ENCODE measurements around the gene PDSS1.

The PDSS1 gene

GRCh38 chr10:26706936-26707335 is 9.4 kb downstream of the PDSS1 start:
- Histone ChIP-seq H3K4me3 (no peak overlapping the region), H3K36me3 (peaks cover 51 to 81% (median 76%) of the 10 kb centered on the region in 11 experiments), H3K9me3 (replicated peaks in 1 of 11) (0 out of 22 replicates have a peak, but pooled peaks cover 0 to 5% (median 0%) of the 10 kb centered on the region in 11 experiments), H4K20me1 (peaks cover 0 to 79% (median 75%) of the 10 kb centered on the region in 11 experiments; a peak in 19 of 22 replicates), H3K4me2 (no peak overlapping the region), H3K4me1 (peaks cover 0 to 25% (median 10%) of the 10 kb centered on the region in 10 experiments; a peak in 11 of 20 replicates), H3K9ac (no peak overlapping the region), H3K27ac (0 out of 22 replicates have a peak overlapping the region, but pooled peaks of 1 of the 11 experiments have one; percentile 5), H3K27me3 (no peaks in the 10 kb centered on the region)
- TF ChIP-seq Cebpa-rat (IDR thresholded peaks at IDR 0.05), result no peak

GRCh38 chr10:26711324-26711723 is 13.8 kb downstream of the PDSS1 start:
- peaks cover 67 to 72% (median 69%) of the 10 kb centered on the region in 11 experiments for H3K36me3 ChIP-seq
- 0 out of 22 replicates have a peak, but pooled peaks cover 0 to under 1% (median 0%) of the 10 kb centered on the region in 11 experiments for H3K9me3 ChIP-seq (replicated peaks in 1 of 11)
- no peak overlapping the region for H3K4me3 ChIP-seq
- H3K27ac ChIP-seq, result no peak overlapping the region
- peaks cover 0 to 10% (median 2%) of the 10 kb centered on the region in 10 experiments; a peak in 11 of 20 replicates for H3K4me1 ChIP-seq
- H3K4me2 ChIP-seq, result no peak overlapping the region
- no peak for TF ChIP-seq Cebpa-rat (IDR thresholded peaks at IDR 0.05)
- H3K9ac ChIP-seq, result no peak overlapping the region
- peaks cover 0 to 69% (median 64%) of the 10 kb centered on the region in 11 experiments; a peak in 19 of 22 replicates for H4K20me1 ChIP-seq
- no peaks in the 10 kb centered on the region for H3K27me3 ChIP-seq

- Histone ChIP-seq H3K4me1 (no peaks in the 10 kb centered on the region), H4K20me1 (peaks cover 0 to 69% (median 61%) of the 10 kb centered on the region in 11 experiments; a peak in 17 of 22 replicates), H3K27me3 (no peaks in the 10 kb centered on the region), H3K9ac (no peak overlapping the region), H3K4me3 (no peak overlapping the region), H3K36me3 (peaks cover 66 to 72% (median 69%) of the 10 kb centered on the region in 11 experiments), H3K4me2 (no peak overlapping the region), H3K9me3 (replicated peaks in 1 of 11) (no peaks in the 10 kb centered on the region), H3K27ac (no peak overlapping the region)
- no peak for TF ChIP-seq Cebpa-rat (IDR thresholded peaks at IDR 0.05)
Measured at GRCh38 chr10:26714415-26715136, 17.1 kb downstream of the PDSS1 start.

GRCh38 chr10:26715137-26715487 is 17.6 kb downstream of the PDSS1 start:
- no peak overlapping the region for H3K27ac ChIP-seq
- no peaks in the 10 kb centered on the region for H3K4me1 ChIP-seq
- no peak overlapping the region for H3K4me2 ChIP-seq
- H3K27me3 ChIP-seq, result no peaks in the 10 kb centered on the region
- no peak overlapping the region for H3K4me3 ChIP-seq
- H3K9ac ChIP-seq, result no peak overlapping the region
- TF ChIP-seq Cebpa-rat (IDR thresholded peaks at IDR 0.05), result no peak
- H4K20me1 ChIP-seq, result peaks cover 0 to 72% (median 64%) of the 10 kb centered on the region in 11 experiments; a peak in 17 of 22 replicates
- peaks cover 69 to 73% (median 71%) of the 10 kb centered on the region in 11 experiments for H3K36me3 ChIP-seq
- no peaks in the 10 kb centered on the region for H3K9me3 ChIP-seq (replicated peaks in 1 of 11)

GRCh38 chr10:26717476-26717875 is 20.0 kb downstream of the PDSS1 start:
- H3K36me3 ChIP-seq, result peaks cover 89 to 96% (median 94%) of the 10 kb centered on the region in 11 experiments
- no peak for TF ChIP-seq Cebpa-rat (IDR thresholded peaks at IDR 0.05)

GRCh38 chr10:26721561-26721960 is 24.1 kb downstream of the PDSS1 start:
- no peak overlapping the region for H3K4me2 ChIP-seq
- H3K9me3 ChIP-seq (replicated peaks in 1 of 11), result no peaks in the 10 kb centered on the region
- H3K36me3 ChIP-seq, result peaks cover 86 to 100% (median 99%) of the 10 kb centered on the region in 11 experiments
- no peak overlapping the region for H3K27ac ChIP-seq
- H3K27me3 ChIP-seq, result no peaks in the 10 kb centered on the region
- H3K9ac ChIP-seq, result no peak overlapping the region
- peaks cover 0 to 96% (median 77%) of the 10 kb centered on the region in 11 experiments; a peak in 17 of 22 replicates for H4K20me1 ChIP-seq
- peaks cover 0 to 4% (median 0%) of the 10 kb centered on the region in 10 experiments; a peak in 3 of 20 replicates for H3K4me1 ChIP-seq
- no peak overlapping the region for H3K4me3 ChIP-seq
- TF ChIP-seq Cebpa-rat (IDR thresholded peaks at IDR 0.05), result no peak

More at GRCh38 chr10:26717476-26717875, 20.0 kb downstream of the PDSS1 start:
- H3K4me1 ChIP-seq, result no peaks in the 10 kb centered on the region
- no peak overlapping the region for H3K4me2 ChIP-seq
- peaks cover 0 to 93% (median 79%) of the 10 kb centered on the region in 11 experiments; a peak in 17 of 22 replicates for H4K20me1 ChIP-seq
- H3K9me3 ChIP-seq (replicated peaks in 1 of 11), result no peaks in the 10 kb centered on the region
- no peaks in the 10 kb centered on the region for H3K27me3 ChIP-seq
- no peak overlapping the region for H3K4me3 ChIP-seq
- no peak overlapping the region for H3K9ac ChIP-seq
- H3K27ac ChIP-seq, result no peak overlapping the region

- no peak for TF ChIP-seq Cebpa-rat (IDR thresholded peaks at IDR 0.05)
- Histone ChIP-seq H3K36me3 (peaks cover 76 to 100% (median 99%) of the 10 kb centered on the region in 11 experiments), H4K20me1 (peaks cover 0 to 94% (median 76%) of the 10 kb centered on the region in 11 experiments; a peak in 17 of 22 replicates), H3K27ac (no peak overlapping the region; a peak in 1 of 22 replicates), H3K27me3 (no peaks in the 10 kb centered on the region), H3K4me1 (peaks cover 0 to 13% (median 0%) of the 10 kb centered on the region in 10 experiments; a peak in 4 of 20 replicates), H3K4me2 (no peak overlapping the region), H3K4me3 (no peak overlapping the region), H3K9me3 (replicated peaks in 1 of 11) (no peaks in the 10 kb centered on the region), H3K9ac (peak overlapping the region in 1 of 11 experiments; percentile 20; a peak in 1 of 22 replicates)
Measured at GRCh38 chr10:26723016-26723415, 25.5 kb downstream of the PDSS1 start.

GRCh38 chr10:26725837-26726727 is 28.6 kb downstream of the PDSS1 start:
- H3K27ac ChIP-seq, result peak overlapping the region in 1 of 11 experiments; percentile 16; a peak in 1 of 22 replicates
- H3K9me3 ChIP-seq (replicated peaks in 1 of 11), result no peaks in the 10 kb centered on the region
- H3K36me3 ChIP-seq, result peaks cover 56 to 100% (median 98%) of the 10 kb centered on the region in 11 experiments

More at GRCh38 chr10:26725837-26726727, 28.6 kb downstream of the PDSS1 start:
- TF ChIP-seq Cebpa-rat (IDR thresholded peaks at IDR 0.05), result no peak
- H3K4me3 ChIP-seq, result no peak overlapping the region
- peak overlapping the region in 1 of 11 experiments; percentile 2; a peak in 1 of 22 replicates for H3K4me2 ChIP-seq
- H3K4me1 ChIP-seq, result peaks cover 0 to 36% (median 0%) of the 10 kb centered on the region in 10 experiments; a peak in 5 of 20 replicates
- no peak overlapping the region for H3K9ac ChIP-seq
- H4K20me1 ChIP-seq, result peaks cover 0 to 86% (median 65%) of the 10 kb centered on the region in 11 experiments; a peak in 16 of 22 replicates
- H3K27me3 ChIP-seq, result no peaks in the 10 kb centered on the region
